CD14-positive monocyte (primary cell): ENCODE measurements around the gene ARMC5. TPM values are rescaled to one million over a fixed set of nuclear protein-coding genes. Genes with fewer than 3 reads are reported as not detected.

Experiments
- DNase-seq, 3 donors: peaks; one replicate each; pipeline ENCODE4 v3.0.0-alpha.2; 2011 to 2022
- H2AFZ ChIP-seq: 2 replicates; pipeline ENCODE4 v1.6.0; 2012; ENCODE audit warnings: mild to moderate bottlenecking, low read depth, low read length, inconsistent platforms; ENCODE audit not compliant: insufficient read depth, poor library complexity, severe bottlenecking
- H3K27ac ChIP-seq, 2 donors: 1 replicate in 1 of 2; 2 replicates in 1 of 2; pipeline ENCODE4 v1.5.1; 2012 to 2013; ENCODE audit warnings: low read length in 2 of 2, control low read depth in 1 of 2, inconsistent platforms in 1 of 2, low read depth in 1 of 2, mild to moderate bottlenecking in 1 of 2
- H3K27me3 ChIP-seq, 2 donors: one replicate each; pipeline versions ENCODE4 v1.6.0 to v1.6.1; 2011 to 2013; ENCODE audit warnings: low read length in 2 of 2; ENCODE audit not compliant: control insufficient read depth in 2 of 2, insufficient read depth in 2 of 2
- H3K36me3 ChIP-seq, 2 donors: replicated peaks in 1 of 2; 1 replicate in 1 of 2; 2 replicates in 1 of 2; pipeline versions ENCODE4 v1.5.1 to v1.6.1; 2012 to 2013; ENCODE audit warnings: low read length in 2 of 2, control low read depth in 1 of 2, inconsistent platforms in 1 of 2, mild to moderate bottlenecking in 1 of 2; ENCODE audit not compliant: insufficient read depth in 2 of 2, control insufficient read depth in 1 of 2
- H3K4me1 ChIP-seq, 2 donors: 1 replicate in 1 of 2; 2 replicates in 1 of 2; pipeline versions ENCODE4 v1.5.1 to v1.6.1; 2012 to 2013; ENCODE audit warnings: low read length in 2 of 2, control low read depth in 1 of 2, inconsistent platforms in 1 of 2, mild to moderate bottlenecking in 1 of 2, moderate library complexity in 1 of 2; ENCODE audit not compliant: insufficient read depth in 2 of 2, control insufficient read depth in 1 of 2
- H3K4me2 ChIP-seq: replicated peaks from 2 replicates; pipeline ENCODE3; 2012; ENCODE audit warnings: low read length, moderate library complexity, mild to moderate bottlenecking; ENCODE audit not compliant: poor library complexity, severe bottlenecking; ENCODE audit errors: extremely low read depth
- H3K4me3 ChIP-seq, 3 experiments: fragments of 200-600 bp in 1 of 3; sonication (generic) in 1 of 3; replicated peaks in 1 of 3; 1 replicate in 2 of 3; 2 replicates in 1 of 3; pipeline ENCODE4 v1.5.1; 2011 to 2013; ENCODE audit warnings: low read length in 3 of 3, mild to moderate bottlenecking in 3 of 3, control low read depth in 2 of 3, low read depth in 2 of 3, inconsistent platforms in 1 of 3, moderate library complexity in 1 of 3
- H3K79me2 ChIP-seq: 2 replicates; pipeline ENCODE4 v1.6.0; 2012; ENCODE audit warnings: mild to moderate bottlenecking, control low read depth, inconsistent platforms, low read length, moderate library complexity; ENCODE audit not compliant: insufficient read depth
- H3K9ac ChIP-seq: 2 replicates; pipeline ENCODE4 v1.6.0; 2017; ENCODE audit warnings: low read length, mild to moderate bottlenecking; ENCODE audit not compliant: insufficient read depth, poor library complexity, severe bottlenecking
- H3K9me3 ChIP-seq, 2 donors: replicated peaks in 1 of 2; 1 replicate in 1 of 2; 2 replicates in 1 of 2; pipeline versions ENCODE4 v1.5.1 to v1.6.1; 2012 to 2013; ENCODE audit warnings: low read length in 2 of 2, control low read depth in 1 of 2; ENCODE audit not compliant: control insufficient read depth in 1 of 2, insufficient read depth in 1 of 2
- H4K20me1 ChIP-seq: 2 replicates; pipeline ENCODE4 v1.6.0; 2012; ENCODE audit warnings: mild to moderate bottlenecking, low read length, control low read depth, moderate library complexity; ENCODE audit not compliant: insufficient read depth
- H3K27ac Mint-ChIP-seq, 7 donors: one replicate each; pipeline ENCODE4 v1.8.0; 2020; ENCODE audit warnings: mild to moderate bottlenecking in 7 of 7, mixed read lengths in 7 of 7, moderate library complexity in 6 of 7, inconsistent platforms in 2 of 7
- H3K27me3 Mint-ChIP-seq, 3 donors: one replicate each; pipeline ENCODE4 v1.8.0; 2021 to 2022; ENCODE audit warnings: low read depth in 3 of 3, mild to moderate bottlenecking in 3 of 3, mixed read lengths in 3 of 3, moderate library complexity in 3 of 3, inconsistent platforms in 1 of 3
- H3K36me3 Mint-ChIP-seq, 2 donors: one replicate each; pipeline ENCODE4 v1.8.0; 2020; ENCODE audit warnings: mixed read lengths in 2 of 2, inconsistent platforms in 1 of 2, mild to moderate bottlenecking in 1 of 2
- H3K4me1 Mint-ChIP-seq: one replicate; pipeline ENCODE4 v1.8.0; 2020; ENCODE audit warnings: mild to moderate bottlenecking, mixed read lengths
- H3K4me3 Mint-ChIP-seq, 2 donors: one replicate each; pipeline ENCODE4 v1.8.0; 2020; ENCODE audit warnings: mild to moderate bottlenecking in 2 of 2, mixed read lengths in 2 of 2, moderate library complexity in 1 of 2
- H3K9me3 Mint-ChIP-seq, 7 donors: one replicate each; pipeline ENCODE4 v1.8.0; 2020 to 2022; ENCODE audit warnings: mixed read lengths in 7 of 7, mild to moderate bottlenecking in 6 of 7, moderate library complexity in 6 of 7, inconsistent platforms in 2 of 7
- WGBS: methylation state at CpG from one replicate; pipeline ENCODE4 v1.1.5; 2013; ENCODE audit warnings: missing lambda C conversion rate; ENCODE audit not compliant: insufficient coverage; 5-methylcytosine and 5-hydroxymethylcytosine counted together
- intact Hi-C, 2 donors: fragments of 100-400 bp; cut with micrococcal nuclease; formaldehyde crosslinking; loops; one replicate each; pipeline versions ENCODE4 v1.15.0 to v1.15.1; 2023
- polyA plus RNA-seq, 3 donors: library from polyadenylated mRNA; depleted of rRNA in 1 of 3; unstranded in 2 of 3; stranded (reverse) in 1 of 3; fragments of 300-500 nt in 2 of 3; fragments of >200 nt in 1 of 3; fragmentation: Illumina TruSeq in 2 of 3; gene quantifications; 1 replicate in 2 of 3; 2 replicates in 1 of 3; pipeline ENCODE4 v1.2.3, GENCODE V29; 2012 to 2021
- TF ChIP-seq, protein P1 (sequence below): fragments of 200-600 bp; IDR thresholded peaks from one replicate; pipeline ENCODE4 v1.8.0; 2022; ENCODE audit warnings: antibody characterized with exemption, mild to moderate bottlenecking

ARMC5 gene
- polyA plus RNA-seq, 3 donors = 2.9 to 9.3 (median 4.2) TPM

DNA sequence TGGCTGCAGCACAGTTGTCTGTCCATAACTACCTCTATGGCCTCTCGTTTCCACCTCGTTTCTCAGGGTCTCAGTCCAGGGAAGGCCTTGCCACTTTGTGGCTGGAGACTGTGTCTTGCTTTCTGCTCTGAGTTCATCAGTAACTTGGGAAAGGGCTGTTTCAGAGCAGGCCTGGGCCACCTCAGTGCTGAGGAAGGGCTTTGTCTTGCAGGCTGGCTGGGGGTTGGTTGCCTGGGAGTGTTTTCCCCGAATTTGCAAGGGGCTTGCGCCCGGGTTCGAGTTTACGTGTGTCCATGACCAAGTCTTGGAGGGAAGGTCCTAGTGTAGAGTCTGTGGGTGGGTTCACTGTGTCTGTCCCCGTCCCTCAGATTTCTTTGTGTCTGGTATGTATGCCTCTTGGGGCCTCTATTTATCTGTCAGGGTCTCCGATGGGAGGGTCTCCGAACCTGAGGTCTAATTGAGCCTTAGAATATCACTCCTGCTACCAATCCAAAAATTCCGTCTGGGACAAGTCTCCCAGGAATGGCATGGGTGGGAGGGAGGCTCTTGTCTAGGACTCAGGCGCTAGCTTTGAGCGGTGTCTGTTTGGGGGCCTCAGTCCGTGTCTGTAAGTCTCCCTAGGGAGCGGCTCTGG lies 12.1 kb downstream of the ARMC5 start:
- Histone ChIP-seq H3K36me3 (peaks cover 2 to 13% of the 10 kb centered on the region in 2 donors), H2AFZ (no peak overlapping the region), H3K4me1 (peaks cover 14 to 21% of the 10 kb centered on the region in 2 donors), H4K20me1 (no peaks in the 10 kb centered on the region), H3K27me3 (peaks cover 0 to 25% of the 10 kb centered on the region in 2 donors), H3K9ac (no peak overlapping the region), H3K9me3 (peaks cover 0 to 5% of the 10 kb centered on the region in 2 donors), H3K4me2 (peak overlapping the region; percentile 74), H3K4me3 (peak overlapping the region in 1 of 3 experiments; percentile 42), H3K27ac (no peak overlapping the region), H3K79me2 (no peaks in the 10 kb centered on the region)
- intact Hi-C loops = no loop called here
- DNase-seq = no peak
- Mint-ChIP-seq H3K27ac (no peak overlapping the region), H3K4me1 (peaks cover 31% of the 10 kb centered on the region), H3K4me3 (peak overlapping the region; percentile 30 to 41), H3K27me3 (peaks cover 3 to 47% (median 33%) of the 10 kb centered on the region in 3 donors), H3K36me3 (peaks cover 14 to 16% of the 10 kb centered on the region in 2 donors), H3K9me3 (peaks cover 5 to 15% (median 7%) of the 10 kb centered on the region in 7 donors)
- TF ChIP-seq, protein P1, sequence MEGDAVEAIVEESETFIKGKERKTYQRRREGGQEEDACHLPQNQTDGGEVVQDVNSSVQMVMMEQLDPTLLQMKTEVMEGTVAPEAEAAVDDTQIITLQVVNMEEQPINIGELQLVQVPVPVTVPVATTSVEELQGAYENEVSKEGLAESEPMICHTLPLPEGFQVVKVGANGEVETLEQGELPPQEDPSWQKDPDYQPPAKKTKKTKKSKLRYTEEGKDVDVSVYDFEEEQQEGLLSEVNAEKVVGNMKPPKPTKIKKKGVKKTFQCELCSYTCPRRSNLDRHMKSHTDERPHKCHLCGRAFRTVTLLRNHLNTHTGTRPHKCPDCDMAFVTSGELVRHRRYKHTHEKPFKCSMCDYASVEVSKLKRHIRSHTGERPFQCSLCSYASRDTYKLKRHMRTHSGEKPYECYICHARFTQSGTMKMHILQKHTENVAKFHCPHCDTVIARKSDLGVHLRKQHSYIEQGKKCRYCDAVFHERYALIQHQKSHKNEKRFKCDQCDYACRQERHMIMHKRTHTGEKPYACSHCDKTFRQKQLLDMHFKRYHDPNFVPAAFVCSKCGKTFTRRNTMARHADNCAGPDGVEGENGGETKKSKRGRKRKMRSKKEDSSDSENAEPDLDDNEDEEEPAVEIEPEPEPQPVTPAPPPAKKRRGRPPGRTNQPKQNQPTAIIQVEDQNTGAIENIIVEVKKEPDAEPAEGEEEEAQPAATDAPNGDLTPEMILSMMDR = no peak
- 51% methylated on average over 10 of the region's 15 CpGs for WGBS

DNA sequence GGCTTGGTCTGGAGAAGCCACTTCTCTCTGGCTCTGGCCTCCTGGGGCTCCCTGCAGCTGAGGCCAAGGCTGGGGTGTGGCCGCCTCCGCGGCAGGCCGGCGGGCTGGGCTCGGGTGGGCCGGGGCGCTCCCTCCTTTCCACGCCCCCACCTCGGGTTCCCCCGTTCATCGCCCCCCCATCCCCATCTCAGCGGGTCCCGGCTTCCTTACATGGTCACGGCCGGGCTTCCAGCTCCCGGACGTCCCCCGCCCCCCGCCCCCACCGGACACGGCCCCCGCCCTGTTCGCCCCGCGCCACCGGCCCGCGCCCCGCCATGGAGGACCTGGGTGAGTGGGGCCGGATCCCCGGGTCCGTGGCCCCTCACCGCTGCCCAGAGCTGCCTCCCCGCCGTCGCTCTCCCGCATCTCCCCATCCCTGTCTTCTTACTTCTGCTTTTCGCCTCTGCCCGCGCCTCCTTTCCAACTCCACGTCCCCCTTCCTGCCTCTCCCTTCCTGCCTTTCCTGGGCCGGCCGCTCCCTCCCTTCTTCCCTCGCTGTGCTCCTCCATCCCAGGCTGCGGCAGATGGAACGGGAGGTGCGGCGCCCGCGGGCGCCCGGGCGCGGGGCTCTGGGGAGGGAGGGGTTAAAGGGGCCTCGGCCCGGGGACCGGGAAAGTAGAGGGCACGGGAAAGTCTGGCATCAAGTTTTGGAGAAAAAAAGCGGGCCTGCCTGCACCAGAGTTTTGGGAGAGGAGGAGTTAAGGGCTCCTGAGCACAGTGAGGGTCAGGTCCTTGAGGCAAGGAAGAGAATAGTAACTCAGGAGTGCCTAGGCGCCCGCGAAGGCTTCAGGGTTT lies 12.8 kb downstream of the ARMC5 start, which contains the start of gene TGFB1I1:
TGFB1I1 (plus strand) TSS at position 278 of the 834 bp plus-strand sequence; CDS start at position 315, 37 bp downstream.
- peak within 1 kb of the TSS in 2 of 3 experiments; percentile 10 to 65 for H3K4me3 ChIP-seq
- H2AFZ ChIP-seq = peak within 1 kb of the TSS; percentile 70

More for the DNA sequence above, 12.8 kb downstream of the ARMC5 start, which contains the start of gene TGFB1I1:
- Histone ChIP-seq H3K9ac (no peak within 1 kb of the TSS), H3K27ac (no peak within 1 kb of the TSS), H4K20me1 (no peaks in the 10 kb centered on the region), H3K4me2 (peak within 1 kb of the TSS; percentile 74), H3K79me2 (no peaks in the 10 kb centered on the region), H3K27me3 (peaks cover 0 to 25% of the 10 kb centered on the region in 2 donors), H3K36me3 (peaks cover 0 to 5% of the 10 kb centered on the region in 2 donors), H3K9me3 (peaks cover 0 to 5% of the 10 kb centered on the region in 2 donors), H3K4me1 (peaks cover 18 to 26% of the 10 kb centered on the region in 2 donors)
- TF ChIP-seq, protein P1 = no peak
- H3K27me3 Mint-ChIP-seq = peaks cover 3 to 51% (median 33%) of the 10 kb centered on the region in 3 donors
- DNase-seq = no peak
- H3K9me3 Mint-ChIP-seq = peaks cover 5 to 15% (median 7%) of the 10 kb centered on the region in 7 donors
- H3K4me1 Mint-ChIP-seq = peaks cover 31% of the 10 kb centered on the region
- WGBS = 2% methylated on average over 32 of the region's 63 CpGs
- peaks cover 8% of the 10 kb centered on the region in 2 donors for H3K36me3 Mint-ChIP-seq
- H3K4me3 Mint-ChIP-seq = peak within 1 kb of the TSS; percentile 67 to 86
- no peak within 1 kb of the TSS for H3K27ac Mint-ChIP-seq
- intact Hi-C loops = no loop called here
